Right atrium auricular region (tissue), 2 donors: Measurements from ENCODE around the gene POLR3A. TPM values are rescaled to one million over a fixed set of nuclear protein-coding genes. Genes with fewer than 3 reads are reported as not detected.
A peak's percentile ranks its signal among the peaks of the same experiment; 100 is the strongest.

Source experiments
- DNase-seq: peaks from one replicate; pipeline ENCODE4 v3.0.0-alpha.2; 2019; ENCODE audit warnings: low spot score
- H3K27ac ChIP-seq, 2 donors: fragments of 200-600 bp; sonication (generic); 1 replicate in 1 of 2; 2 replicates in 1 of 2; pipeline ENCODE4 v1.5.1; 2016 to 2019
- H3K27me3 ChIP-seq, 2 donors: fragments of 200-600 bp; sonication (generic); one replicate each; pipeline versions ENCODE4 v1.5.1 to v1.6.0; 2017 to 2019
- H3K36me3 ChIP-seq: fragments of 200-600 bp; sonication (generic); one replicate; pipeline ENCODE4 v1.5.1; 2016
- H3K4me1 ChIP-seq, 2 donors: fragments of 200-600 bp; sonication (generic); one replicate each; pipeline versions ENCODE4 v1.5.1 to v1.6.0; 2017 to 2019
- H3K4me3 ChIP-seq, 2 donors: fragments of 200-600 bp; sonication (generic); 1 replicate in 1 of 2; 2 replicates in 1 of 2; pipeline ENCODE4 v1.5.1; 2017 to 2019; ENCODE audit warnings: mild to moderate bottlenecking in 1 of 2, moderate library complexity in 1 of 2
- H3K9me3 ChIP-seq, 2 donors: fragments of 200-600 bp; sonication (generic); one replicate each; pipeline ENCODE4 v1.5.1; 2019
- total RNA-seq, 2 donors: library from RNA; depleted of rRNA; stranded (reverse); fragments of >200 nt; gene quantifications; one replicate each; pipeline ENCODE4 v1.1.0, GENCODE V29; 2016
- TF ChIP-seq, protein P1 (sequence below), 2 donors: fragments of 200-600 bp; sonication (generic); IDR thresholded peaks; one replicate each; pipeline ENCODE4 v1.5.1; 2019; ENCODE audit warnings: antibody characterized with exemption in 2 of 2

POLR3A gene
- total RNA-seq, 2 donors from 2014 or later, result 6.9 to 8.2 TPM

DNA sequence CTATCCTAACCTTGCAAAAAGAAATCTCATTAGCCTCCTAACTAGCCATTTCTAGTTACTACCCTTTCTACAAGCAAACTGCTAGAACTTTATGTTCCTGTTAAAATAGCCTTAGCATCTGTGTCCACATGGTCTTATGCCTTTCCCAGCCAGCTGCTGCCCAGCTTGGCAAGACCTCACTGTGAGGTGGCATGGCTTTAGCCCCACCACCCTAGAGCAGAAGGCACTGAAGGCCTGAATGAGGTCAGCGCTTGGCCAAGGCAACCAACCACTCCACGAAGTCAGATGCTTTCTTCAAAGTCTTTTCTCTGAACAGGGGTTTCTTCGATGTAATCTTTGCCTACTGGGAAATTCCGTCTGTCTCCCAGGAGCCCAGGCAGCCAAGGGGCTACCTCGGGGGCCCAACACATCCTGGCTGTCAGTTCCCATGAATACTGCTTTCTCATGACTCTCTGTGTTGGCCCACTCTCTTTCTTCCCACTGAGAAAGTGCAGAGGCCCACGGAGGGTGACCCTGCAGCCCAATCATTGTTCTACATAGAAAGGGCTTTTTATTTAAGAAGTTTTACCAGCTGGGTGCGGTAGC, 41.6 kb downstream of the POLR3A start:
- H3K27me3 ChIP-seq, result no peaks in the 10 kb centered on the region
- no peak for DNase-seq
- H3K36me3 ChIP-seq, result peaks cover 84% of the 10 kb centered on the region
- no peak overlapping the region for H3K4me3 ChIP-seq
- no peaks in the 10 kb centered on the region for H3K9me3 ChIP-seq
- H3K4me1 ChIP-seq, result peaks cover 0 to 6% of the 10 kb centered on the region in 2 donors
- peak overlapping the region; percentile 72 to 77 for H3K27ac ChIP-seq
- TF ChIP-seq, protein P1, sequence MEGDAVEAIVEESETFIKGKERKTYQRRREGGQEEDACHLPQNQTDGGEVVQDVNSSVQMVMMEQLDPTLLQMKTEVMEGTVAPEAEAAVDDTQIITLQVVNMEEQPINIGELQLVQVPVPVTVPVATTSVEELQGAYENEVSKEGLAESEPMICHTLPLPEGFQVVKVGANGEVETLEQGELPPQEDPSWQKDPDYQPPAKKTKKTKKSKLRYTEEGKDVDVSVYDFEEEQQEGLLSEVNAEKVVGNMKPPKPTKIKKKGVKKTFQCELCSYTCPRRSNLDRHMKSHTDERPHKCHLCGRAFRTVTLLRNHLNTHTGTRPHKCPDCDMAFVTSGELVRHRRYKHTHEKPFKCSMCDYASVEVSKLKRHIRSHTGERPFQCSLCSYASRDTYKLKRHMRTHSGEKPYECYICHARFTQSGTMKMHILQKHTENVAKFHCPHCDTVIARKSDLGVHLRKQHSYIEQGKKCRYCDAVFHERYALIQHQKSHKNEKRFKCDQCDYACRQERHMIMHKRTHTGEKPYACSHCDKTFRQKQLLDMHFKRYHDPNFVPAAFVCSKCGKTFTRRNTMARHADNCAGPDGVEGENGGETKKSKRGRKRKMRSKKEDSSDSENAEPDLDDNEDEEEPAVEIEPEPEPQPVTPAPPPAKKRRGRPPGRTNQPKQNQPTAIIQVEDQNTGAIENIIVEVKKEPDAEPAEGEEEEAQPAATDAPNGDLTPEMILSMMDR (IDR thresholded peaks at IDR 0.05), result no peak

DNA sequence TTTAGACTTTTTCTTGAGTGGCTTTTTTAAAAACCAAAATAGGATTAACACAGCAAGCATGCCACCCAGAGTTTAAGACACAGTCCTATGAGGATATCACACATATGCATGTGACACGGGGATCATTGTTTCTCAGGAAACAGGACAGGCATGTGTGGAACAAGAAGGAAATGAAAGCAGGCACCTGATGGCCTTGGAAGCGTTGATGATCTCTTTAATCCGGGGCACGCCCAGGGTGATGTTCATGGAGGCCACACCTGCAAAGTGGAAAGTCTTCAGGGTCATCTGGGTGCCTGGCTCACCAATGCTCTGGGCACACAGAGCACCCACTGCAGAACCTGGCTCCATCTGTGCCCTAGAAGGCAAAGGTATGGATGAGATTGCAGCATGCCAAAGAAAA, 44.3 kb downstream of the POLR3A start:
- Histone ChIP-seq H3K4me3 (no peak overlapping the region), H3K4me1 (peaks cover 0 to 6% of the 10 kb centered on the region in 2 donors), H3K27me3 (no peaks in the 10 kb centered on the region), H3K9me3 (no peaks in the 10 kb centered on the region), H3K27ac (no peak overlapping the region), H3K36me3 (peaks cover 82% of the 10 kb centered on the region)
- TF ChIP-seq, protein P1 (IDR thresholded peaks at IDR 0.05), result no peak
- no peak for DNase-seq

DNA sequence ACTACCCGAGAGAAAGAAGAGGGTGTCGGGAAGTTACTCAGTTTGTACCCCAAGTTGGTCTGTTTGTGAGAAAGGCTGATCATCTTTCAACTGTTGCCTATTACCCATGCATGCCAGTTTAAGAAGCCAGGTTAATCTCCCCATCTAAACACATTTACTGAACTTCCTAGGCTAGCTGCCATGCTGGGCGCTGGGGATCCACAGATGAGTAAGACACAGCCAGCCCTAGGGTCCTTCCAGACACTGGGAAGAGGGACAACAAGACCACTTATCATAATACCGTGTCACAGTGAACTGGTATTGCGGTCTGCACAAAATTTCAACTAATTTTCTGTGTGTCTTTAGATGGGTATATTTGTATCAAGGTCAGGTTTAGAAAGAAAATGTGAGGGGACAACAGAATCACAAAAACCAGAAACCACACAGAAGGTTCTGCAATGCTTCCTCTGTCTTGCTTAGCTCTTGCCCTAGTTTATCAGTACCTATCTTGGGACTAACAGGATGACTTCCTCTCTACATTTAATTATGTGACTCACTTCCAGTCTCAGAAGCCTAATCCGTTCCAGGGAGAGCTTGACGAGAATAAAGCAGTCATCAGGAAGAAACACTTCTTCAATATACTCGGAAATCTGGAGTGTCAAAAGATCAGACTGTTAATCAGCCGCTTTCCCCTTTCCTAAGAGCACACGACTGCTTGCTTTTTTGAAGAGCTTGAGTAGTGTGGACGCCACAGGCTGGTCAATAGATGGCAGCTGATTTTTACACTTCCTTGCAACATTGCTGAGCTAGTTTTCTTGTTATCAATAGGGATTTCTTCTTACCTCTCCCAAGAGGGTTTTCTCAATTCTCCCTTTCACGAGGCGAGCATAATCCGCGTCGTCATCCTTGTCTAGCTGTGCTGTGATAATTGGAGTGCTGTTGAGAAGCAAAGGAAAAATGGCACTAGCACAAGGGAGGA, 45.7 kb downstream of the POLR3A start:
- Histone ChIP-seq H3K27me3 (no peaks in the 10 kb centered on the region), H3K4me3 (no peak overlapping the region), H3K36me3 (peaks cover 87% of the 10 kb centered on the region), H3K27ac (no peak overlapping the region), H3K4me1 (peaks cover 0 to 3% of the 10 kb centered on the region in 2 donors), H3K9me3 (no peaks in the 10 kb centered on the region)
- no peak for DNase-seq
- TF ChIP-seq, protein P1 (IDR thresholded peaks at IDR 0.05), result no peak

DNA sequence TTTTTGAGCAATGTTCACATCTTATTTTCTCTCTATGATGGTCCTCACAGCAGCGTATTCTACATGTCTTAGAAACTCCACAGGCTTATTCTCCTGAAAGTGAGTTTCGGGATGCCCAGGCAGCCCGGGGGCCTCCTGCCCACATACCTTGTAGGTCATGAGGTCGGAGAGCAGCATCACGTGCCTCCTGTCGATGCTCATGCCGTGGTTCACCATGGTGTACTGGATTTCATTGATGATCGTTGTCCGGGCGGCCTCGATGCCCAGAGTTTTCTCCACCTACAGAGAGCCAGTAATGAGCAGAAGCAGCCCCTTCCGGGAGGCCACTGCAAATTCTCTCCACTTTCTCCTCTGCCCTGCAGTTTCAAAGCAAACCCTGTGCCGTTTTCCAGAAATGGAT, 48.0 kb downstream of the POLR3A start:
- Histone ChIP-seq H3K36me3 (peaks cover 94% of the 10 kb centered on the region), H3K4me1 (no peaks in the 10 kb centered on the region), H3K27me3 (no peaks in the 10 kb centered on the region), H3K27ac (no peak overlapping the region), H3K4me3 (no peak overlapping the region), H3K9me3 (no peaks in the 10 kb centered on the region)
- DNase-seq, result no peak
- TF ChIP-seq, protein P1 (IDR thresholded peaks at IDR 0.05), result no peak

DNA sequence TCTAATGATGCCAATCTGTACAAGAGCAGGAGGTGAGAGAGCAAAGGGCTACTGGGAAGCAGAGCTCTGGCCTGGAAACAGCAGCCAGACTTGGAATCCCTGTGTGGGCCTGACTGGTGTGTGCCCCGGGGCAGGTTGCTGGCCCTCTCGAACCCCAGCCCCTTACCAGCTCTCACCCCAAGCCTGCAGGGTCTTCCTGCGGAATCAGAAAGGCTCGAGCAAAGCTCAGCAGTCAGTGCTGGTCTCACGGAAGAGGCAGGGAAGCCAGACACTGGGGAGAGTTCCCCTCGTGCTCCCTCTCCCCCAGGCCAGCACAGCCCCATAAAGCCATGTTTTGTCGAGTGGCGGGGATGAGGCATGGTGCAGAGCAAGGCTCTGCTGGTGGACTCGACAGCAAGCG, 50.1 kb downstream of the POLR3A start:
- TF ChIP-seq, protein P1 (IDR thresholded peaks at IDR 0.05), result no peak
- Histone ChIP-seq H3K4me1 (no peaks in the 10 kb centered on the region), H3K27me3 (no peaks in the 10 kb centered on the region), H3K9me3 (no peaks in the 10 kb centered on the region), H3K4me3 (no peak overlapping the region), H3K27ac (no peak overlapping the region), H3K36me3 (peaks cover 75% of the 10 kb centered on the region)
- DNase-seq, result no peak
